ENCODE data around the gene C14orf132.

Gene C14orf132

GRCh38 chr14:96077983-96078624 is 38.9 kb downstream of the C14orf132 start:
- H3K4me2 ChIP-seq = peak overlapping the region; percentile 54
- no peaks in the 10 kb centered on the region for H3K36me3 ChIP-seq (ENCODE audit: insufficient read depth)
- H4K20me1 ChIP-seq (ENCODE audit: insufficient read depth) = no peaks in the 10 kb centered on the region
- peak overlapping the region; percentile 5; the same call in 1 of the 2 replicates for H2AFZ ChIP-seq (ENCODE audit: low read depth)
- peaks cover 25% of the 10 kb centered on the region for H3K4me1 ChIP-seq (ENCODE audit: low read depth, poor library complexity, severe bottlenecking)
- H3K4me3 ChIP-seq (IDR thresholded peaks at IDR 0.05; ENCODE audit: insufficient read depth, low read depth, low read length) = no peak overlapping the region
- peak overlapping the region; percentile 74 for H3K27ac ChIP-seq
- no peak for TF ChIP-seq CTCF (conservative IDR thresholded peaks at IDR 0.05; ENCODE audit: low read depth, low read length)
- H3K27me3 ChIP-seq (ENCODE audit: insufficient read depth, low read depth) = no peaks in the 10 kb centered on the region
- peak overlapping the region; percentile 39; the same call in 1 of the 2 replicates for H3K9ac ChIP-seq
- H3K79me2 ChIP-seq (ENCODE audit: insufficient read depth, low read depth) = no peaks in the 10 kb centered on the region

- no peak for TF ChIP-seq CTCF (conservative IDR thresholded peaks at IDR 0.05; ENCODE audit: low read depth, low read length)
- H3K4me1 ChIP-seq (ENCODE audit: low read depth, poor library complexity, severe bottlenecking) = peaks cover 25% of the 10 kb centered on the region
- H2AFZ ChIP-seq (ENCODE audit: low read depth) = peak overlapping the region; percentile 5; the same call in 1 of the 2 replicates
- no peak overlapping the region for H3K4me3 ChIP-seq (IDR thresholded peaks at IDR 0.05; ENCODE audit: insufficient read depth, low read depth, low read length)
- H3K79me2 ChIP-seq (ENCODE audit: insufficient read depth, low read depth) = no peaks in the 10 kb centered on the region
- no peaks in the 10 kb centered on the region for H3K36me3 ChIP-seq (ENCODE audit: insufficient read depth)
- no peaks in the 10 kb centered on the region for H3K27me3 ChIP-seq (ENCODE audit: insufficient read depth, low read depth)
- peak overlapping the region; percentile 74 for H3K27ac ChIP-seq
- peak overlapping the region; percentile 54 for H3K4me2 ChIP-seq
- no peaks in the 10 kb centered on the region for H4K20me1 ChIP-seq (ENCODE audit: insufficient read depth)
- peak overlapping the region; percentile 39; the same call in 1 of the 2 replicates for H3K9ac ChIP-seq
These were observed 39.5 kb downstream of the C14orf132 start for GRCh38 chr14:96078625-96079016.

GRCh38 chr14:96079066-96079465 is 39.9 kb downstream of the C14orf132 start:
- no peaks in the 10 kb centered on the region for H3K27me3 ChIP-seq (ENCODE audit: insufficient read depth, low read depth)
- no peaks in the 10 kb centered on the region for H3K36me3 ChIP-seq (ENCODE audit: insufficient read depth)
- TF ChIP-seq CTCF (conservative IDR thresholded peaks at IDR 0.05; ENCODE audit: low read depth, low read length) = no peak
- H4K20me1 ChIP-seq (ENCODE audit: insufficient read depth) = no peaks in the 10 kb centered on the region
- H3K4me3 ChIP-seq (IDR thresholded peaks at IDR 0.05; ENCODE audit: insufficient read depth, low read depth, low read length) = no peak overlapping the region
- peaks cover 25% of the 10 kb centered on the region for H3K4me1 ChIP-seq (ENCODE audit: low read depth, poor library complexity, severe bottlenecking)
- H3K27ac ChIP-seq = peak overlapping the region; percentile 74; the same call in 1 of the 2 replicates
- H3K4me2 ChIP-seq = no peak overlapping the region; the same call in 1 of the 2 replicates
- H3K79me2 ChIP-seq (ENCODE audit: insufficient read depth, low read depth) = no peaks in the 10 kb centered on the region
- H3K9ac ChIP-seq = no peak overlapping the region
- no peak overlapping the region for H2AFZ ChIP-seq (ENCODE audit: low read depth)

- Histone ChIP-seq H3K9ac (no peak overlapping the region), H3K36me3 (ENCODE audit: insufficient read depth) (no peaks in the 10 kb centered on the region), H3K27me3 (ENCODE audit: insufficient read depth, low read depth) (no peaks in the 10 kb centered on the region), H3K4me3 (IDR thresholded peaks at IDR 0.05; ENCODE audit: insufficient read depth, low read depth, low read length) (no peak overlapping the region), H3K4me2 (no peak overlapping the region), H2AFZ (ENCODE audit: low read depth) (no peak overlapping the region), H3K4me1 (ENCODE audit: low read depth, poor library complexity, severe bottlenecking) (peaks cover 25% of the 10 kb centered on the region), H3K27ac (no peak overlapping the region), H3K79me2 (ENCODE audit: insufficient read depth, low read depth) (no peaks in the 10 kb centered on the region), H4K20me1 (ENCODE audit: insufficient read depth) (no peaks in the 10 kb centered on the region)
- TF ChIP-seq CTCF (conservative IDR thresholded peaks at IDR 0.05; ENCODE audit: low read depth, low read length) = no peak
These were observed 41.4 kb downstream of the C14orf132 start for GRCh38 chr14:96080571-96080970.

All from KMS-11 (cell line).